Gastrocnemius medialis (tissue), 4 donors: ENCODE data around the gene GREB1.

Experiments
- CTCF ChIP-seq, 5 experiments: fragments of 450-650 bp in 3 of 5; fragments of 200-600 bp in 2 of 5; sonication (generic) in 2 of 5; IDR thresholded peaks in 4 of 5; conservative IDR thresholded peaks in 1 of 5; 1 replicate in 4 of 5; 2 replicates in 1 of 5; pipeline ENCODE4 v1.5.1; 2016 to 2019; ENCODE audit warnings: antibody characterized with exemption in 5 of 5, mild to moderate bottlenecking in 3 of 5, moderate library complexity in 3 of 5
- POLR2A ChIP-seq, 2 donors: fragments of 450-650 bp; IDR thresholded peaks; one replicate each; pipeline ENCODE4 v1.6.1; 2017; ENCODE audit warnings: antibody characterized with exemption in 2 of 2, mild to moderate bottlenecking in 2 of 2, moderate library complexity in 2 of 2

DNA sequence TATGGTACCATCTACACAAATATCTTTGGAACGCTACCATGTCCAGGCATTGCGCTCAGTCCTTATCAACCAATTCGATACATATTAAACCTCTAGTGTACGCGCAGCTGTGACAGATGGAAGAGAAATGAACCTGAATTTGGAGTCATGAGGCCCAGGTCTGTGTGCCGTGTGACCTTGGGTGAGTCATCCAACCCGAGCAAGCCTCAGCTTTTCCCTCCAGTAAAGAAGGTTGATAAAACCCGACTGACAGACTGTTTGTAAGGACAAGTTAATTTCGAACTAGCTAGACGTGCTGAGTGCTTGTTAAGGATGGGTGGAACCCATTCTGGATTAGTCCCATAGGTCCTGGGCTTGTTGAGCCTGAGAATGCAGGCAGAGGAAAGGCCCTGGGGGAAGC, 28.2 kb downstream of the GREB1 start:
- TF ChIP-seq CTCF (IDR thresholded peaks at IDR 0.05 in 4 of 5, conservative IDR thresholded peaks at IDR 0.05 in 1 of 5) (no peak), POLR2A (IDR thresholded peaks at IDR 0.05) (no peak)
